ENCODE data around the gene RSPRY1. TPM values are rescaled to one million over a fixed set of nuclear protein-coding genes. Genes with fewer than 3 reads are reported as not detected.
"Not testable (repeated sequence)": the region's sequence is repeated elsewhere in the genome, so short reads cannot be mapped to it uniquely, and the experiment has no call there.

Gene RSPRY1
- total RNA-seq, 1 donor from 2014 or later, result 37.6 TPM

DNA sequence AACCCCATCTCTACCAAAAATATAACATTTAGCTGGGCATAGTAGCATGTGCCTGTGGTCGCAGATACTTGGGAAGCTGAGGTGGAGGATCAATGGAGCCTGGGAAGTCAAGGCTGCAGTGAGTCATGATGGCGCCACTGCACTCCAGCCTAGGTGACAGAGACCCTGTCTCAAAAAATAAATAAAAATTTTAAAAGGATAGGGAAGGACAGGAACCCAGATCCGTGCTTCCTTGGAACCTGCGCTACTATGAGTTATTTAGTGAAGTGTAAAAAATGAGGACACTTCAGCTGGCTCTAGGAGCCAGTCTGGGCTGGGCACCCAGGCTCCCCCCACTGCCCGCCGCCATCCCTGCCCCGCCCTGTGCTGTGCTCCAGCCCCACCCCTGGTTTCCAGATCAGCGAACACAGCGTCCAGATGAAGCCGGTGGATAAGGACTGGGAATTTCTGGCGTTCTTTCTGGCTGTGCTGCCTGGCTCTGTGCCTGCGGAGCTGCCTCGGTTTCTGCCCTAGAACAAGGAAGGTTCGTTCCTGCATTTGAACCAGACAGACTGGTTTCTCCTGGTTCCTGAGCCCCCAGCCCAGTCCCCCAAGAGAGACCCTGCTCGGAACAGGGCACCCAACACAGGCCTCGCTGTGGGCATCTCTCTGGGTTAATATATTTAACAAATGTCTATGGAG, 79.9 kb downstream of the RSPRY1 start:
- Histone ChIP-seq H3K4me3 (no peak overlapping the region), H3K36me3 (no peaks in the 10 kb centered on the region), H3K27me3 (no peaks in the 10 kb centered on the region), H3K9me3 (no peaks in the 10 kb centered on the region), H3K4me1 (peaks cover 47% of the 10 kb centered on the region), H3K27ac (peak overlapping the region; percentile 70)
- peak in 1 of 2 donors; percentile 13 for TF ChIP-seq POLR2AphosphoS5 (IDR thresholded peaks at IDR 0.05; ENCODE audit: insufficient read depth in 1 of 2, low read depth in 1 of 2)
- no peak for TF ChIP-seq CTCF (IDR thresholded peaks at IDR 0.05)
- intact Hi-C loops (cut with DNase I), result no loop called here
- no peak for DNase-seq (ENCODE audit: extremely low spot score in 2 of 2)

DNA sequence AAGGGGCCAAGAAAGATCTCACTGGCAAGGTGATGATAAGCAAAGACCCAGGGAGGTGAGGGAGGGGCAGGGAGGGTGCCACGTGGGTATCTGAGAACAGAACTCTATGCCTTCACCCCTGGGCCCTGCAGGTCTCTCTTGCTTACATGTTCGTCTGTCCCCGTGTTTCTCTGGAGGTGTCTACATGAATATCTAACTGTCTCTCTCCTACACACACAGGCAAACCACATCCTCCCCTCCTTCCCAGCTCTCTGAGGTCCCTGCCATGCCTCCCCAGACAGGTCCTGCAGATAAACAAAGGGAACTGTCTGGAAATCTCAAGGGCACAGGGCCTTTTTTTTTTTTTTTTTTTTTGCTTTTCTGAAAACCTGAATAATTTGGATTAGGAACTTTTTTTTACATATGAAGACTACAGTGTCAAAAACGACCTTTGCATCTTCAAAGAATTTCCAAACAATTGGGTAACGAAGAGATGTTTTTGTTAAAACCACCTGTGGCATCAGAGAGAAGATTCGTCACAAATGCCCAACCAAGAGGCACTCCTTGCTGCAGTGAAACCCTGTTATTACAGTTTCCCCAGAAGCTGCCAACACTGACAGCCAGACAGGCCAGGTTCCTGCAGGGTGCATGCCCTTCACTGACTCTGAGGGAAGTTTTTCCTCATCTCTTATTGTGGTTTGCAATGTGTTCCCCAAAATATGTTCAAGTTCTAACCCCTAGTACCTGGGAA, 80.6 kb downstream of the RSPRY1 start:
- TF ChIP-seq POLR2AphosphoS5 (IDR thresholded peaks at IDR 0.05; ENCODE audit: insufficient read depth in 1 of 2, low read depth in 1 of 2) (no peak), CTCF (IDR thresholded peaks at IDR 0.05) (no peak), POLR2A (IDR thresholded peaks at IDR 0.05) (no peak)
- no peaks in the 10 kb centered on the region for H3K36me3 ChIP-seq
- peak overlapping the region; percentile 70 for H3K27ac ChIP-seq
- no peaks in the 10 kb centered on the region for H3K9me3 ChIP-seq
- intact Hi-C loops (cut with DNase I), result no loop called here
- H3K4me3 ChIP-seq, result no peak overlapping the region
- H3K4me1 ChIP-seq, result peaks cover 40% of the 10 kb centered on the region
- no peaks in the 10 kb centered on the region for H3K27me3 ChIP-seq
- no peak for DNase-seq (ENCODE audit: extremely low spot score in 2 of 2)

GRCh38 chr16:57267343-57267742, 81.2 kb downstream of the RSPRY1 start:
- H3K4me3 ChIP-seq; H3K9me3 ChIP-seq; DNase-seq (ENCODE audit: extremely low spot score in 2 of 2); H3K27ac ChIP-seq; H3K27me3 ChIP-seq; intact Hi-C loops (cut with DNase I); H3K36me3 ChIP-seq: not testable (repeated sequence)
- H3K4me1 ChIP-seq, result peaks cover 39% of the 10 kb centered on the region

GRCh38 chr16:57268804-57269800, 83.0 kb downstream of the RSPRY1 start:
- no peak for DNase-seq (ENCODE audit: extremely low spot score in 2 of 2)
- peaks cover 27% of the 10 kb centered on the region for H3K4me1 ChIP-seq
- no peaks in the 10 kb centered on the region for H3K36me3 ChIP-seq
- intact Hi-C loops (cut with DNase I), result no loop called here
- H3K4me3 ChIP-seq, result no peak overlapping the region
- no peak for TF ChIP-seq CTCF (IDR thresholded peaks at IDR 0.05)
- H3K27me3 ChIP-seq, result no peaks in the 10 kb centered on the region
- no peak overlapping the region for H3K27ac ChIP-seq
- H3K9me3 ChIP-seq, result no peaks in the 10 kb centered on the region

- Histone ChIP-seq H3K36me3 (no peaks in the 10 kb centered on the region), H3K4me3 (no peak overlapping the region), H3K9me3 (no peaks in the 10 kb centered on the region), H3K27me3 (no peaks in the 10 kb centered on the region), H3K27ac (no peak overlapping the region), H3K4me1 (peaks cover 17% of the 10 kb centered on the region)
- intact Hi-C loops (cut with DNase I), result no loop called here
- no peak for DNase-seq (ENCODE audit: extremely low spot score in 2 of 2)
- TF ChIP-seq POLR2AphosphoS5 (IDR thresholded peaks at IDR 0.05; ENCODE audit: insufficient read depth in 1 of 2, low read depth in 1 of 2), result no peak
- no peak for TF ChIP-seq POLR2A (IDR thresholded peaks at IDR 0.05)
- no peak for TF ChIP-seq CTCF (IDR thresholded peaks at IDR 0.05)
Measured at GRCh38 chr16:57270221-57271062, 84.3 kb downstream of the RSPRY1 start.
